Rectal smooth muscle tissue (tissue), 1 donor: Measurements from ENCODE around the gene PLEKHA4.
"Not testable (repeated sequence)": the region's sequence is repeated elsewhere in the genome, so short reads cannot be mapped to it uniquely, and the experiment has no call there.

Source experiments
- H3K27ac ChIP-seq: one replicate; pipeline ENCODE4 v1.7.0; 2013; ENCODE audit warnings: low read depth, low read length, inconsistent platforms
- H3K27me3 ChIP-seq: one replicate; pipeline ENCODE4 v1.7.0; 2013; ENCODE audit warnings: low read length; ENCODE audit not compliant: control insufficient read depth, insufficient read depth
- H3K36me3 ChIP-seq: one replicate; pipeline ENCODE4 v1.7.0; 2013; ENCODE audit warnings: low read length; ENCODE audit not compliant: control insufficient read depth, insufficient read depth
- H3K4me1 ChIP-seq: one replicate; pipeline ENCODE4 v1.7.0; 2013; ENCODE audit warnings: low read length; ENCODE audit not compliant: control insufficient read depth, insufficient read depth
- H3K4me3 ChIP-seq: one replicate; pipeline ENCODE4 v1.7.0; 2013; ENCODE audit warnings: low read length
- H3K9ac ChIP-seq: one replicate; pipeline ENCODE4 v1.7.0; 2013; ENCODE audit warnings: low read length

The PLEKHA4 gene

GRCh38 chr19:48871471-48872181 lies 3.2 kb upstream of the PLEKHA4 start:
- Histone ChIP-seq H3K4me3 (peak overlapping the region; percentile 34), H3K4me1 (peaks cover 13% of the 10 kb centered on the region), H3K36me3 (peaks cover 20% of the 10 kb centered on the region), H3K27ac (peak overlapping the region; percentile 94)
- H3K9ac ChIP-seq, H3K27me3 ChIP-seq: not testable (repeated sequence)

DNA sequence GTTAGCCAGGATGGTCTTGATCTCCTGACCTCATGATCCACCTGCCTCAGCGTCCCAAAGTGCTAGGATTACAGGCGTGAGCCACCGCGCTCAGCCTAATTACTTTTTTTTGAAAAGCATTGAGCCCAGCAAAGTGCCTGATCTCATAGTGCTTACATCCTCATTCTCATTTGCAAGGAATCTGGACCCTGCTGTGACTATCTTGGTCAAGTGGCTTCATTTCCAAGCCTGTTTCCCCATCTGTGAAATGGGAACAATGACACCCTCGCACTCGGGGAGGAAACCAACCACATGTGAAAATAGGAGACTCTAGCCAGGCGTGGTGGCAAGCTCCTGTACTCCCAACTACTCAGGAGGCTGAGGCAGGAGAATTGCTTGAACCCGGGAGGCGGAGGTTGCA lies 1.6 kb upstream of the PLEKHA4 start:
- H3K36me3 ChIP-seq = peaks cover 14% of the 10 kb centered on the region
- no peak overlapping the region for H3K9ac ChIP-seq
- no peaks in the 10 kb centered on the region for H3K27me3 ChIP-seq
- no peak overlapping the region for H3K27ac ChIP-seq
- H3K4me3 ChIP-seq = no peak overlapping the region
- peaks cover 13% of the 10 kb centered on the region for H3K4me1 ChIP-seq

GRCh38 chr19:48867746-48868113 lies 687 bp downstream of the PLEKHA4 start:
- Histone ChIP-seq H3K4me3 (peak overlapping the region; percentile 62), H3K27ac (peak overlapping the region; percentile 84), H3K36me3 (no peaks in the 10 kb centered on the region), H3K27me3 (no peaks in the 10 kb centered on the region), H3K9ac (no peak overlapping the region), H3K4me1 (peaks cover 9% of the 10 kb centered on the region)

DNA sequence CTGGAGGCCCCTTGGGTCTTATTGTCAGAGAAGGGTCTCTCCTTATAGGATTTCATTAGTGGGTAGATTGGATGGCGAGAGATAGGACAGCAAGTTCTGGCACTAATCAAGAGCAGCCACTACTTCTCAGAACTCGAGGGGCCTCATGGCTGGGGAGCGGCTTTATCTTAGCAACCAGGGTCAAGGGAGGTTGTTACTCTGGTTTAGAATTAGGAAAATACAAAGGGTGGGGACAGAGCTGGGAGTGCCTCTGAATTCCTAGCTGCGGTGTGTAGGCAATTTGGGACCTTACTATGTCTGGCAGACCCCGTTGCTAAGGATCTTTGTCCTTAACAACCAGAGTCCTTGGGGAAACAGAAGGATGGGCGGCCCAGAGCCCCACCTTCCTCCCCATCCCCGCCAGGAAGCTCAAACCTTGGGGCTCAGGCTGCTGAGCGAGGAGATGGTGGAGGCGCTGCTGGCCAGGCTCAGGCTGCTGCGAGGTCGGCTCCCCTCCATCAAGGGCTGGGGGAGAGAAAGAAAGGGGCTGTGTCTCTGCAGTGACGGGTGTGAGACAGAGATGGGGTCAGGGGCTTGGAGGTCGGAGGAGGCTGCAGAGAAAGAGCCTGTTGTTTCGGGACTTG lies 1.2 kb downstream of the PLEKHA4 start:
- H3K36me3 ChIP-seq = no peaks in the 10 kb centered on the region

GRCh38 chr19:48866692-48867091 lies 1.7 kb downstream of the PLEKHA4 start:
- Histone ChIP-seq H3K4me1 (peaks cover 9% of the 10 kb centered on the region), H3K27ac (no peak overlapping the region), H3K9ac (no peak overlapping the region)

More for the DNA sequence above, 1.2 kb downstream of the PLEKHA4 start:
- Histone ChIP-seq H3K27ac (no peak overlapping the region), H3K4me3 (peak overlapping the region; percentile 62), H3K9ac (no peak overlapping the region), H3K27me3 (no peaks in the 10 kb centered on the region), H3K4me1 (peaks cover 9% of the 10 kb centered on the region)

DNA sequence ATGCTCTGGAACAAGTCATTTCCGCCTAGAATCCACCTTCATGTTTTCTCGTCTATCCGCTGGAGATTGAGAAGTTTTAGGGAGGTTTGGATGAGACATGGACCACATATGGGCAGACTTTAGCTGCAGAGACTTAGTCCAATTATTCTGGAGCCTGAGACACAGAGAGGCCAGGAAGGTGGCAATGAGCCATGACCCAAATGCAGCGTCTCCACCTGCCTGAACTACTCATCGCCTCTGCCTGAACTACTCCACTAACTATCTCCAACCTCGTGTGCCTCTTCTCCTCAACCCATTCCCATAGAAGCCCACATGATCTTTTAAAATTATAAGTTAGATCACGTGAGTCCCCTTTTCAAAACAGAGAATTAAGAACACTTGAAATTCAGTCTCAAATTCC lies 5.6 kb downstream of the PLEKHA4 start:
- Histone ChIP-seq H3K4me1 (peaks cover 6% of the 10 kb centered on the region), H3K4me3 (no peak overlapping the region), H3K27me3 (no peaks in the 10 kb centered on the region), H3K36me3 (no peaks in the 10 kb centered on the region), H3K9ac (no peak overlapping the region), H3K27ac (no peak overlapping the region)

More at GRCh38 chr19:48866692-48867091, 1.7 kb downstream of the PLEKHA4 start:
- no peaks in the 10 kb centered on the region for H3K27me3 ChIP-seq
- peak overlapping the region; percentile 62 for H3K4me3 ChIP-seq
- H3K36me3 ChIP-seq = no peaks in the 10 kb centered on the region

GRCh38 chr19:48861313-48861712 lies 7.1 kb downstream of the PLEKHA4 start:
- Histone ChIP-seq H3K27me3 (no peaks in the 10 kb centered on the region), H3K36me3 (no peaks in the 10 kb centered on the region), H3K27ac (no peak overlapping the region), H3K9ac (no peak overlapping the region), H3K4me3 (no peak overlapping the region), H3K4me1 (no peaks in the 10 kb centered on the region)

DNA sequence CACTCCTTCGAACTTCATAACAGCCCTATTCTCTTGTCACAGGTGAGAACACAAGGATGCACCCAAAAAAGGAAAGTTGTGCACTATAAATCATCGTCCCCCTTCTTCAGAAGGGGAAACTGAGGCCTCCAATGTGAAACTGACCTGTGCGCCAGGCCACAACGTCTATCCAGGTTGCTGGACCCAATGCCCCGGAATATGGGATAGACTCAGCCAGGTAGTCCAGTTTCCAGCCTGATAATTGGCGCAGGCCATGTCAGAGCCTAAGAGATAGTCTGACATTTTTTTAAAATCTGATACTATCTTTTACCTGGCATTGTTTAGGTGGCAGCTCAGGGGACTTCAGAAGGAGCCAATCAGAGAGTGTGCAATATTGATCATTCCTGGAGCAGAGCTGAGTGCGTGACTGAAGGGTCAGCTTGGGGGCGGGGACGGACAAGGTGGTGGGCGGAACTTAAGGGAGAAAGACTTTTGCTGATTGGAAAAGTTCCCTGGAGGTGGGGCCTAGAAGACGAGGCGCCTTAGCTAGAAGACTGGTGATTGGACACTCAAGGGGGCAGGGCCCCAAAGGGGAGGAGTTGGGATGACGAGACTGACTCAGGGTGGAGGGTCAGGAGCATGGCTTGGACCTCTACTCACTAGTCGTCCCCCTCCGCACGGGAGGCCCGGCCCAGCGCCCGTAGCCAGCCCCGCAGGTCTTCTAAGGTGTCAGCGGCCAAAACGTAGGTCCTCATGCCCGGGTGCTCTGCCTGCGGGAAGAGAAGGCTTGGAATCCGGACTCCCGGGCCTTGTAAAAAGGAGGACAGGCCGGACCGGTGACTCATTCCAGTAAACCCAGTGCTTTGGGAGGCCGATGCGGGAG lies 8.5 kb downstream of the PLEKHA4 start:
- Histone ChIP-seq H3K4me3 (no peak overlapping the region), H3K4me1 (no peaks in the 10 kb centered on the region), H3K27ac (no peak overlapping the region), H3K27me3 (no peaks in the 10 kb centered on the region), H3K36me3 (no peaks in the 10 kb centered on the region), H3K9ac (no peak overlapping the region)

DNA sequence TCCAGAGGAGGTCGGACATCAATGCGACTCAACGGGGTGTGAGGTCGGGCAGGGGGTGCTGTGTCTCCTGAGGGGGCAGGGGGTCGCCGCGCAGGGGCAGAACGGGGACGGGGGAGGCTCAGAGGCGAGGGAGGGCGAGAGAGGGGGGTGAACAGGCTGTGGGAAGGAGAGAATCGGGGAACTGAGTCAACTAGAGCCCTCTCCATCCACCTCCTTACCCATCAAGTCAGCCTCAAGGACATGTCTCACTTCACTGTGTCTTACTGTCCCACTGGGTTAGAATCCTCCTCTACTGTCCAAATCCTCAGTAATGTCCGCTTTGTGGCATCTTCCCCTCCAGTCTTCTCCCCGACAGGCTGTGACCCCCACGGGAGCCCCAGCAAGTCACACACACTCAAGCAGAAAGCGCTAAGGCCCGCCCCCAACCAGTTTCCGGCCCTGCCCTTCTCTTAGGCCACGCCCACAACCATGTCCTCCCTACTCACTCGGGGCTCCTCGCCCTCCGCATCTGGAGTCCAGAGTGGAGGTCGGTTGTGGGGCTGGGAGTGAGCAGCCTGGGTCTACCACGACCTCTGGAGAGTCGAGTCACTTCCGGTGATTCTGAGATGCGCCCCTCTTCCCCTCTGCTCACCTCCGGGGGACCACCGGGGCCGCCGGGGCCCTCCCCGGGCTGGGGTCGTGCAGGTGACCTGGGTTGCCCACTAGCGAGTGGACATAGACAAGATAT lies 9.3 kb downstream of the PLEKHA4 start:
- H3K27me3 ChIP-seq = no peaks in the 10 kb centered on the region
- no peaks in the 10 kb centered on the region for H3K36me3 ChIP-seq
- H3K4me3 ChIP-seq = peak overlapping the region; percentile 15
- no peak overlapping the region for H3K27ac ChIP-seq
- H3K4me1 ChIP-seq = no peaks in the 10 kb centered on the region
- H3K9ac ChIP-seq = no peak overlapping the region

- Histone ChIP-seq H3K4me3 (no peak overlapping the region), H3K27me3 (no peaks in the 10 kb centered on the region), H3K27ac (no peak overlapping the region), H3K4me1 (no peaks in the 10 kb centered on the region), H3K36me3 (no peaks in the 10 kb centered on the region), H3K9ac (no peak overlapping the region)
These were observed 11.5 kb downstream of the PLEKHA4 start for GRCh38 chr19:48856921-48857320.

DNA sequence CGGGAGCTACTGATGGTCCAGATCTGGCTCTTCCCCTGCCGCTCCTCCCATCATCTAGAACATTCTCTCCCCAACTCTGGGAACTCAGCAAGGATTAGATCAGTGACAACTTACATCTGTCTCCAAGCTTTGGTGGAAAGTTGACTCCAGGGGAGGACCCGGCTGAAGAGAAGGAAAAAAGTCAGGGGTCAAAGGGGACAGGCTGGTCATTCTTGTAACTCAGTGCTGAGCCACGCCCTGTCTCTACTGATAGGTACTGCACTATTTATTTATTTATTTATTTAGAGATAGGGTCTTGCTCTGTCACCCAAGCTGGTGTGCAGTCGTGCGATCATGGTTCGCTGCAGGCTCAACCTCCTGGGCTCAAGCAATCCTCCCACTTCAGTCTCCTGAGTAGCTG lies 14.3 kb downstream of the PLEKHA4 start:
- Histone ChIP-seq H3K27ac (no peak overlapping the region), H3K27me3 (no peaks in the 10 kb centered on the region), H3K36me3 (no peaks in the 10 kb centered on the region), H3K9ac (no peak overlapping the region), H3K4me3 (no peak overlapping the region), H3K4me1 (no peaks in the 10 kb centered on the region)

GRCh38 chr19:48853483-48853882 lies 14.9 kb downstream of the PLEKHA4 start:
- Histone ChIP-seq H3K27me3 (no peaks in the 10 kb centered on the region), H3K9ac (no peak overlapping the region), H3K4me1 (no peaks in the 10 kb centered on the region), H3K4me3 (no peak overlapping the region), H3K27ac (no peak overlapping the region), H3K36me3 (no peaks in the 10 kb centered on the region)
